Trophoblast cell (in vitro differentiated cells and primary cell): ENCODE measurements around the gene IQSEC1.

Experiments
- DNase-seq, 2 donors: peaks; one replicate each; pipeline ENCODE4 v3.0.0-alpha.2; 2016
- H2AFZ ChIP-seq: 2 replicates; pipeline ENCODE4 v1.6.1; 2013; ENCODE audit warnings: low read length, moderate library complexity, mild to moderate bottlenecking; ENCODE audit not compliant: insufficient read depth, poor library complexity
- H2AK5ac ChIP-seq: 2 replicates; pipeline ENCODE4 v1.6.1; 2013; ENCODE audit warnings: mild to moderate bottlenecking, low read length
- H2BK120ac ChIP-seq: 2 replicates; pipeline ENCODE4 v1.6.1; 2013; ENCODE audit warnings: low read length, mild to moderate bottlenecking, moderate library complexity; ENCODE audit not compliant: insufficient read depth, poor library complexity
- H2BK12ac ChIP-seq: 2 replicates; pipeline ENCODE4 v1.6.1; 2013; ENCODE audit warnings: mild to moderate bottlenecking, low read length, moderate library complexity
- H2BK5ac ChIP-seq: 2 replicates; pipeline ENCODE4 v1.6.1; 2013; ENCODE audit warnings: low read length, low read depth, moderate library complexity, mild to moderate bottlenecking; ENCODE audit not compliant: poor library complexity
- H3K14ac ChIP-seq: 2 replicates; pipeline ENCODE4 v1.6.1; 2013; ENCODE audit warnings: mild to moderate bottlenecking, low read length
- H3K18ac ChIP-seq: 2 replicates; pipeline ENCODE4 v1.6.1; 2013; ENCODE audit warnings: mild to moderate bottlenecking, low read length
- H3K23ac ChIP-seq: 2 replicates; pipeline ENCODE4 v1.6.1; 2013; ENCODE audit warnings: low read length
- H3K27ac ChIP-seq: 2 replicates; pipeline ENCODE4 v1.5.1; 2013; ENCODE audit warnings: low read depth, mild to moderate bottlenecking, inconsistent platforms, low read length, moderate library complexity
- H3K27me3 ChIP-seq: 2 replicates; pipeline ENCODE4 v1.6.1; 2013; ENCODE audit warnings: inconsistent platforms, mild to moderate bottlenecking, low read length, moderate library complexity; ENCODE audit not compliant: insufficient read depth
- H3K36me3 ChIP-seq, 2 experiments: 1 replicate in 1 of 2; 2 replicates in 1 of 2; pipeline ENCODE4 v1.6.1; 2013; ENCODE audit warnings: low read length in 2 of 2, mild to moderate bottlenecking in 2 of 2, moderate library complexity in 1 of 2; ENCODE audit not compliant: insufficient read depth in 2 of 2, control insufficient read depth in 1 of 2
- H3K4ac ChIP-seq: 2 replicates; pipeline ENCODE4 v1.6.1; 2013; ENCODE audit warnings: low read depth, mild to moderate bottlenecking, low read length, moderate library complexity
- H3K4me1 ChIP-seq, 2 experiments: 1 replicate in 1 of 2; 2 replicates in 1 of 2; pipeline ENCODE4 v1.6.1; 2013; ENCODE audit warnings: low read length in 2 of 2, mild to moderate bottlenecking in 2 of 2, moderate library complexity in 1 of 2; ENCODE audit not compliant: insufficient read depth in 2 of 2, control insufficient read depth in 1 of 2
- H3K4me2 ChIP-seq: 2 replicates; pipeline ENCODE4 v1.6.1; 2013; ENCODE audit warnings: inconsistent platforms, mild to moderate bottlenecking, low read length, moderate library complexity
- H3K4me3 ChIP-seq: 2 replicates; pipeline ENCODE4 v1.5.1; 2013; ENCODE audit warnings: mild to moderate bottlenecking, low read depth, low read length, inconsistent platforms
- H3K79me1 ChIP-seq: one replicate; pipeline ENCODE4 v1.6.1; 2013; ENCODE audit warnings: low read length
- H3K79me2 ChIP-seq: 2 replicates; pipeline ENCODE4 v1.6.1; 2013; ENCODE audit warnings: low read length, mild to moderate bottlenecking; ENCODE audit not compliant: control insufficient read depth, insufficient read depth, poor library complexity
- H3K9ac ChIP-seq: 2 replicates; pipeline ENCODE4 v1.6.1; 2013; ENCODE audit warnings: mild to moderate bottlenecking, low read length
- H3K9me3 ChIP-seq: 2 replicates; pipeline ENCODE4 v1.6.1; 2013; ENCODE audit warnings: low read depth, mild to moderate bottlenecking, control low read depth, inconsistent platforms, low read length; ENCODE audit not compliant: insufficient read depth
- H4K12ac ChIP-seq: 2 replicates; pipeline ENCODE4 v1.6.1; 2013; ENCODE audit warnings: low read depth, mild to moderate bottlenecking, low read length, moderate library complexity
- H4K8ac ChIP-seq: 2 replicates; pipeline ENCODE4 v1.6.1; 2013; ENCODE audit warnings: low read depth, mild to moderate bottlenecking, low read length, moderate library complexity
- H4K91ac ChIP-seq: one replicate; pipeline ENCODE4 v1.6.1; 2013; ENCODE audit warnings: low read depth, mild to moderate bottlenecking, low read length, moderate library complexity
- WGBS: extraction: QIAGEN DNeasy Blood & Tissue Kit; methylation state at CpG from one replicate; pipeline ENCODE4 v1.1.7; 2013; ENCODE audit warnings: missing lambda C conversion rate; ENCODE audit not compliant: insufficient read length, insufficient coverage; ENCODE audit errors: extremely low coverage; 5-methylcytosine and 5-hydroxymethylcytosine counted together

The IQSEC1 gene

GRCh38 chr3:13108861-13109260 lies 35.6 kb upstream of the IQSEC1 start:
- Histone ChIP-seq H2AK5ac (no peak overlapping the region), H4K12ac (no peak overlapping the region), H3K4me3 (no peak overlapping the region), H3K79me1 (no peaks in the 10 kb centered on the region), H2BK5ac (no peak overlapping the region), H3K23ac (no peak overlapping the region), H3K9me3 (no peaks in the 10 kb centered on the region), H3K9ac (no peak overlapping the region), H3K14ac (no peak overlapping the region), H3K27ac (no peak overlapping the region), H2BK12ac (no peak overlapping the region), H2BK120ac (no peak overlapping the region), H3K4ac (no peak overlapping the region), H3K18ac (no peak overlapping the region), H4K91ac (no peak overlapping the region), H3K79me2 (no peaks in the 10 kb centered on the region), H3K27me3 (no peaks in the 10 kb centered on the region), H3K4me1 (peaks cover 6 to 8% of the 10 kb centered on the region in 2 experiments), H3K4me2 (no peak overlapping the region), H2AFZ (no peak overlapping the region), H4K8ac (no peak overlapping the region), H3K36me3 (no peaks in the 10 kb centered on the region)
- no peak for DNase-seq
- WGBS: no CpG with 5 or more reads among the region's 12 CpGs

- Histone ChIP-seq H3K27me3 (no peaks in the 10 kb centered on the region), H3K27ac (no peak overlapping the region), H4K12ac (no peak overlapping the region), H3K4ac (no peak overlapping the region), H2BK5ac (no peak overlapping the region), H3K18ac (no peak overlapping the region), H2AFZ (no peak overlapping the region), H3K14ac (no peak overlapping the region), H3K9me3 (no peaks in the 10 kb centered on the region), H4K8ac (no peak overlapping the region), H3K4me2 (no peak overlapping the region), H3K36me3 (no peaks in the 10 kb centered on the region), H3K4me1 (peaks cover 6 to 8% of the 10 kb centered on the region in 2 experiments), H2AK5ac (no peak overlapping the region), H3K23ac (no peak overlapping the region), H3K79me2 (no peaks in the 10 kb centered on the region), H3K4me3 (no peak overlapping the region), H3K79me1 (no peaks in the 10 kb centered on the region), H3K9ac (no peak overlapping the region), H2BK120ac (no peak overlapping the region), H2BK12ac (no peak overlapping the region), H4K91ac (no peak overlapping the region)
- no peak for DNase-seq
- WGBS: no CpG with 5 or more reads among the region's 13 CpGs
Measured at GRCh38 chr3:13107661-13108060, 34.4 kb upstream of the IQSEC1 start.

GRCh38 chr3:13106308-13107001 lies 33.2 kb upstream of the IQSEC1 start:
- no peak for DNase-seq
- Histone ChIP-seq H3K79me2 (no peaks in the 10 kb centered on the region), H3K9me3 (no peaks in the 10 kb centered on the region), H3K4me3 (no peak overlapping the region), H2AFZ (no peak overlapping the region), H3K27me3 (no peaks in the 10 kb centered on the region), H3K79me1 (no peaks in the 10 kb centered on the region), H3K9ac (no peak overlapping the region), H3K4me2 (no peak overlapping the region), H3K36me3 (no peaks in the 10 kb centered on the region), H4K12ac (no peak overlapping the region), H2AK5ac (no peak overlapping the region), H4K91ac (no peak overlapping the region), H2BK5ac (no peak overlapping the region), H3K14ac (no peak overlapping the region), H3K23ac (no peak overlapping the region), H2BK120ac (no peak overlapping the region), H3K18ac (no peak overlapping the region), H3K27ac (no peak overlapping the region), H4K8ac (no peak overlapping the region), H3K4ac (no peak overlapping the region), H2BK12ac (no peak overlapping the region), H3K4me1 (peaks cover 5 to 6% of the 10 kb centered on the region in 2 experiments)
- no CpG with 5 or more reads among the region's 6 CpGs for WGBS

GRCh38 chr3:13105896-13106250 lies 32.6 kb upstream of the IQSEC1 start:
- Histone ChIP-seq H3K79me1 (no peaks in the 10 kb centered on the region), H3K27me3 (no peaks in the 10 kb centered on the region), H3K36me3 (no peaks in the 10 kb centered on the region), H2AFZ (no peak overlapping the region), H4K91ac (no peak overlapping the region), H2BK12ac (no peak overlapping the region), H3K9ac (no peak overlapping the region), H2BK5ac (no peak overlapping the region), H2AK5ac (no peak overlapping the region), H3K9me3 (no peaks in the 10 kb centered on the region), H4K12ac (no peak overlapping the region), H3K4me2 (no peak overlapping the region), H3K23ac (no peak overlapping the region), H3K27ac (no peak overlapping the region), H3K4me1 (peaks cover under 1% of the 10 kb centered on the region in 2 experiments), H4K8ac (no peak overlapping the region), H3K79me2 (no peaks in the 10 kb centered on the region), H3K4ac (no peak overlapping the region), H2BK120ac (no peak overlapping the region), H3K14ac (no peak overlapping the region), H3K4me3 (no peak overlapping the region), H3K18ac (no peak overlapping the region)
- no CpG with 5 or more reads among the region's 5 CpGs for WGBS
- DNase-seq: no peak
